Activated T-cell treated with anti-CD3 and anti-CD28 coated beads, Interleukin-2, amount 50 U/mL, for 1 hour (primary cell): ENCODE results near the gene ROCK2.

Source experiments
- DNase-seq: peaks from one replicate; pipeline ENCODE4 v3.0.0-alpha.2; 2020

The ROCK2 gene

GRCh38 chr2:11366326-11366741, 21.9 kb upstream of the ROCK2 start:
- no peak for DNase-seq

GRCh38 chr2:11365096-11365879, 20.9 kb upstream of the ROCK2 start:
- DNase-seq: no peak

- no peak for DNase-seq
These were observed 20.1 kb upstream of the ROCK2 start for GRCh38 chr2:11364565-11364887.

- DNase-seq: no peak
These were observed 19.6 kb upstream of the ROCK2 start for GRCh38 chr2:11363868-11364564.

- DNase-seq: no peak
These were observed 15.4 kb upstream of the ROCK2 start for GRCh38 chr2:11359865-11360264.

GRCh38 chr2:11357428-11357972, 13.1 kb upstream of the ROCK2 start:
- DNase-seq: no peak

- DNase-seq: no peak
These were observed 12.3 kb upstream of the ROCK2 start for GRCh38 chr2:11356764-11357163.

GRCh38 chr2:11355194-11356053, 11.0 kb upstream of the ROCK2 start:
- no peak for DNase-seq

GRCh38 chr2:11354363-11355154, 10.1 kb upstream of the ROCK2 start:
- no peak for DNase-seq

GRCh38 chr2:11352781-11353537, 8.5 kb upstream of the ROCK2 start:
- DNase-seq: no peak

- DNase-seq: no peak
These were observed 3.8 kb upstream of the ROCK2 start for GRCh38 chr2:11348209-11348749.

GRCh38 chr2:11347403-11347959, 3.0 kb upstream of the ROCK2 start:
- no peak for DNase-seq

GRCh38 chr2:11346023-11346482, 1.6 kb upstream of the ROCK2 start:
- no peak for DNase-seq

- no peak for DNase-seq
These were observed 681 bp upstream of the ROCK2 start for GRCh38 chr2:11344956-11345677.

GRCh38 chr2:11343650-11344341, 640 bp downstream of the ROCK2 start:
- DNase-seq: peak; percentile 37

- no peak for DNase-seq
These were observed 1.1 kb downstream of the ROCK2 start for GRCh38 chr2:11343368-11343649.

- DNase-seq: no peak
These were observed 1.7 kb downstream of the ROCK2 start for GRCh38 chr2:11342551-11343367.

GRCh38 chr2:11340717-11341116, 3.7 kb downstream of the ROCK2 start:
- DNase-seq: no peak

- DNase-seq: no peak
These were observed 4.8 kb downstream of the ROCK2 start for GRCh38 chr2:11339508-11340083.
